ENCODE data around the gene NCOR1.

Gene NCOR1

GRCh38 chr17:16215273-16215964 is at the start of gene NCOR1:
NCOR1 (minus strand) TSS chr17:16215534; CDS start chr17:16194569, 20,965 bp downstream.
- peaks cover 26% of the 10 kb centered on the region for H3K4me1 ChIP-seq (ENCODE audit: control insufficient read depth, insufficient read depth, low read length)
- H3K9ac ChIP-seq (ENCODE audit: low read length) = peak within 1 kb of the TSS; percentile 97
- peak within 1 kb of the TSS; percentile 91 for H3K4me3 ChIP-seq (ENCODE audit: low read length)
- H3K9me3 ChIP-seq (ENCODE audit: control insufficient read depth, low read length) = no peaks in the 10 kb centered on the region
- H3K27me3 ChIP-seq (ENCODE audit: control insufficient read depth, insufficient read depth, low read length) = no peaks in the 10 kb centered on the region
- H3K36me3 ChIP-seq (ENCODE audit: control insufficient read depth, insufficient read depth, low read length) = no peaks in the 10 kb centered on the region

GRCh38 chr17:16262201-16262600 is 46.9 kb upstream of the NCOR1 start:
- Histone ChIP-seq H3K4me3 (ENCODE audit: low read length) (no peak overlapping the region), H3K4me1 (ENCODE audit: control insufficient read depth, insufficient read depth, low read length) (no peaks in the 10 kb centered on the region), H3K9ac (ENCODE audit: low read length) (no peak overlapping the region), H3K9me3 (ENCODE audit: control insufficient read depth, low read length) (no peaks in the 10 kb centered on the region), H3K36me3 (ENCODE audit: control insufficient read depth, insufficient read depth, low read length) (no peaks in the 10 kb centered on the region), H3K27me3 (ENCODE audit: control insufficient read depth, insufficient read depth, low read length) (no peaks in the 10 kb centered on the region)

- no peak overlapping the region for H3K4me3 ChIP-seq (ENCODE audit: low read length)
- no peaks in the 10 kb centered on the region for H3K9me3 ChIP-seq (ENCODE audit: control insufficient read depth, low read length)
- no peaks in the 10 kb centered on the region for H3K36me3 ChIP-seq (ENCODE audit: control insufficient read depth, insufficient read depth, low read length)
- H3K27me3 ChIP-seq (ENCODE audit: control insufficient read depth, insufficient read depth, low read length) = no peaks in the 10 kb centered on the region
- H3K9ac ChIP-seq (ENCODE audit: low read length) = no peak overlapping the region
- H3K4me1 ChIP-seq (ENCODE audit: control insufficient read depth, insufficient read depth, low read length) = peaks cover 3% of the 10 kb centered on the region
These were observed 45.7 kb upstream of the NCOR1 start for GRCh38 chr17:16261049-16261448.

GRCh38 chr17:16259926-16260325 is 44.6 kb upstream of the NCOR1 start:
- no peaks in the 10 kb centered on the region for H3K36me3 ChIP-seq (ENCODE audit: control insufficient read depth, insufficient read depth, low read length)
- H3K4me1 ChIP-seq (ENCODE audit: control insufficient read depth, insufficient read depth, low read length) = peaks cover 13% of the 10 kb centered on the region
- no peak overlapping the region for H3K4me3 ChIP-seq (ENCODE audit: low read length)
- no peak overlapping the region for H3K9ac ChIP-seq (ENCODE audit: low read length)
- H3K9me3 ChIP-seq (ENCODE audit: control insufficient read depth, low read length) = no peaks in the 10 kb centered on the region
- no peaks in the 10 kb centered on the region for H3K27me3 ChIP-seq (ENCODE audit: control insufficient read depth, insufficient read depth, low read length)

GRCh38 chr17:16258901-16259300 is 43.6 kb upstream of the NCOR1 start:
- Histone ChIP-seq H3K36me3 (ENCODE audit: control insufficient read depth, insufficient read depth, low read length) (no peaks in the 10 kb centered on the region), H3K27me3 (ENCODE audit: control insufficient read depth, insufficient read depth, low read length) (no peaks in the 10 kb centered on the region), H3K9ac (ENCODE audit: low read length) (no peak overlapping the region), H3K4me3 (ENCODE audit: low read length) (no peak overlapping the region), H3K9me3 (ENCODE audit: control insufficient read depth, low read length) (no peaks in the 10 kb centered on the region), H3K4me1 (ENCODE audit: control insufficient read depth, insufficient read depth, low read length) (peaks cover 15% of the 10 kb centered on the region)

GRCh38 chr17:16255481-16255921 is 40.2 kb upstream of the NCOR1 start:
- Histone ChIP-seq H3K36me3 (ENCODE audit: control insufficient read depth, insufficient read depth, low read length) (no peaks in the 10 kb centered on the region), H3K27me3 (ENCODE audit: control insufficient read depth, insufficient read depth, low read length) (no peaks in the 10 kb centered on the region), H3K4me3 (ENCODE audit: low read length) (no peak overlapping the region), H3K9ac (ENCODE audit: low read length) (peak overlapping the region; percentile 16), H3K9me3 (ENCODE audit: control insufficient read depth, low read length) (no peaks in the 10 kb centered on the region), H3K4me1 (ENCODE audit: control insufficient read depth, insufficient read depth, low read length) (peaks cover 15% of the 10 kb centered on the region)

GRCh38 chr17:16254773-16255400 is 39.6 kb upstream of the NCOR1 start:
- no peaks in the 10 kb centered on the region for H3K36me3 ChIP-seq (ENCODE audit: control insufficient read depth, insufficient read depth, low read length)

GRCh38 chr17:16251556-16251955 is 36.2 kb upstream of the NCOR1 start:
- H3K4me1 ChIP-seq (ENCODE audit: control insufficient read depth, insufficient read depth, low read length) = peaks cover 23% of the 10 kb centered on the region
- H3K27me3 ChIP-seq (ENCODE audit: control insufficient read depth, insufficient read depth, low read length) = no peaks in the 10 kb centered on the region

More at GRCh38 chr17:16254773-16255400, 39.6 kb upstream of the NCOR1 start:
- Histone ChIP-seq H3K9me3 (ENCODE audit: control insufficient read depth, low read length) (no peaks in the 10 kb centered on the region), H3K27me3 (ENCODE audit: control insufficient read depth, insufficient read depth, low read length) (no peaks in the 10 kb centered on the region), H3K9ac (ENCODE audit: low read length) (peak overlapping the region; percentile 16), H3K4me1 (ENCODE audit: control insufficient read depth, insufficient read depth, low read length) (peaks cover 15% of the 10 kb centered on the region), H3K4me3 (ENCODE audit: low read length) (no peak overlapping the region)

GRCh38 chr17:16251043-16251442 is 35.7 kb upstream of the NCOR1 start:
- Histone ChIP-seq H3K4me3 (ENCODE audit: low read length) (no peak overlapping the region), H3K27me3 (ENCODE audit: control insufficient read depth, insufficient read depth, low read length) (no peaks in the 10 kb centered on the region), H3K9me3 (ENCODE audit: control insufficient read depth, low read length) (no peaks in the 10 kb centered on the region), H3K36me3 (ENCODE audit: control insufficient read depth, insufficient read depth, low read length) (no peaks in the 10 kb centered on the region), H3K4me1 (ENCODE audit: control insufficient read depth, insufficient read depth, low read length) (peaks cover 19% of the 10 kb centered on the region), H3K9ac (ENCODE audit: low read length) (no peak overlapping the region)

More at GRCh38 chr17:16251556-16251955, 36.2 kb upstream of the NCOR1 start:
- no peak overlapping the region for H3K4me3 ChIP-seq (ENCODE audit: low read length)
- no peak overlapping the region for H3K9ac ChIP-seq (ENCODE audit: low read length)
- no peaks in the 10 kb centered on the region for H3K36me3 ChIP-seq (ENCODE audit: control insufficient read depth, insufficient read depth, low read length)
- H3K9me3 ChIP-seq (ENCODE audit: control insufficient read depth, low read length) = no peaks in the 10 kb centered on the region

- peaks cover 16% of the 10 kb centered on the region for H3K4me1 ChIP-seq (ENCODE audit: control insufficient read depth, insufficient read depth, low read length)
- no peaks in the 10 kb centered on the region for H3K36me3 ChIP-seq (ENCODE audit: control insufficient read depth, insufficient read depth, low read length)
These were observed 35.3 kb upstream of the NCOR1 start for GRCh38 chr17:16250635-16251034.

GRCh38 chr17:16247586-16247984 is 32.3 kb upstream of the NCOR1 start:
- H3K9me3 ChIP-seq (ENCODE audit: control insufficient read depth, low read length) = no peaks in the 10 kb centered on the region
- H3K27me3 ChIP-seq (ENCODE audit: control insufficient read depth, insufficient read depth, low read length) = no peaks in the 10 kb centered on the region
- no peak overlapping the region for H3K9ac ChIP-seq (ENCODE audit: low read length)
- no peak overlapping the region for H3K4me3 ChIP-seq (ENCODE audit: low read length)
- H3K4me1 ChIP-seq (ENCODE audit: control insufficient read depth, insufficient read depth, low read length) = peaks cover 7% of the 10 kb centered on the region
- H3K36me3 ChIP-seq (ENCODE audit: control insufficient read depth, insufficient read depth, low read length) = no peaks in the 10 kb centered on the region

More at GRCh38 chr17:16250635-16251034, 35.3 kb upstream of the NCOR1 start:
- Histone ChIP-seq H3K27me3 (ENCODE audit: control insufficient read depth, insufficient read depth, low read length) (no peaks in the 10 kb centered on the region), H3K4me3 (ENCODE audit: low read length) (no peak overlapping the region), H3K9me3 (ENCODE audit: control insufficient read depth, low read length) (no peaks in the 10 kb centered on the region), H3K9ac (ENCODE audit: low read length) (no peak overlapping the region)

GRCh38 chr17:16243801-16244567 is 28.6 kb upstream of the NCOR1 start:
- Histone ChIP-seq H3K4me3 (ENCODE audit: low read length) (no peak overlapping the region), H3K9ac (ENCODE audit: low read length) (no peak overlapping the region), H3K27me3 (ENCODE audit: control insufficient read depth, insufficient read depth, low read length) (no peaks in the 10 kb centered on the region), H3K9me3 (ENCODE audit: control insufficient read depth, low read length) (no peaks in the 10 kb centered on the region), H3K4me1 (ENCODE audit: control insufficient read depth, insufficient read depth, low read length) (peaks cover 7% of the 10 kb centered on the region), H3K36me3 (ENCODE audit: control insufficient read depth, insufficient read depth, low read length) (no peaks in the 10 kb centered on the region)

Data from mucosa of stomach (tissue), 1 donor.